Fibroblast of skin of right quadriceps (primary cell): ENCODE measurements around the gene SOX21.
A peak's percentile ranks its signal among the peaks of the same experiment; 100 is the strongest.

Source experiments
- DNase-seq: peaks from one replicate; pipeline ENCODE4 v3.0.0-alpha.2; 2013

Gene SOX21

DNA sequence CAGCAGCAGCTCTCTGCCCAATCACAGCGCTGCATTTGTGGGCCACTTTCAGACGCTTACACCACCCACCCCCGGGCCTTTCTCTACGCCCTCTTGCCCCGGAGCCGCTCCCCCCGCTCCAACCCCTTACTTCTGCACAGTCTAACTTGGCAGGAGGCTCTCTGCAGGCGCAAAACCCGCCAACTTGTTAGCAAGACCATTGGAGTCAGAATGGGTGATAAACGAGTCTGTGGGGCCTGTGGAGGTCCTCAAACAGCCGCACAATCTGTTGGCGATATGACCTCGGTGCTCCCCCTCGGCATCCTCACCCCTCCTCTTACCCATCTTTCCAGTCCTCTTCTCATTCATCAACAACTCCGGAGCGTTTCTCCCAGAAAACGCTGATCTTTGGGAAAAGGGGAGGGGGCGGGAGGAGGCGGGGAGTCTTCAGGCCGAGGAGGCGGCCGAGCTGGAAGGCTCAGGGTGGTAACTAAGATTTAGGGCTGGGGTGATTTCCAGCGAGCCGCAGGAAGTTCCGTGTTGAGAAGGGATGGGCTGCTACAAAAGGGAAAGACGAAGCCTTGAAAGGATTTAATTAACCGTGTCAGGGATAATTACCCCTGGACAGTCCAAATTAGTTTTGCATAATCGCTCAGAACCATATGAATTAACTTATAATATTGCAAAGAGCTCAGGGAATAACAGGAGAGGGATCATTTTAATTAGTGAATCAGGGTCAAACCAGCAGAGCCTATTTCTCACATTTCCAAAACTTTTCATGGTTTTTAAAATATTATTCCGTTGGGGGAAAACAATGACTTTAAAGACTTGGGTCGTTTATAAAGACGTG is 4.1 kb downstream of the SOX21 start:
- DNase-seq: no peak

DNA sequence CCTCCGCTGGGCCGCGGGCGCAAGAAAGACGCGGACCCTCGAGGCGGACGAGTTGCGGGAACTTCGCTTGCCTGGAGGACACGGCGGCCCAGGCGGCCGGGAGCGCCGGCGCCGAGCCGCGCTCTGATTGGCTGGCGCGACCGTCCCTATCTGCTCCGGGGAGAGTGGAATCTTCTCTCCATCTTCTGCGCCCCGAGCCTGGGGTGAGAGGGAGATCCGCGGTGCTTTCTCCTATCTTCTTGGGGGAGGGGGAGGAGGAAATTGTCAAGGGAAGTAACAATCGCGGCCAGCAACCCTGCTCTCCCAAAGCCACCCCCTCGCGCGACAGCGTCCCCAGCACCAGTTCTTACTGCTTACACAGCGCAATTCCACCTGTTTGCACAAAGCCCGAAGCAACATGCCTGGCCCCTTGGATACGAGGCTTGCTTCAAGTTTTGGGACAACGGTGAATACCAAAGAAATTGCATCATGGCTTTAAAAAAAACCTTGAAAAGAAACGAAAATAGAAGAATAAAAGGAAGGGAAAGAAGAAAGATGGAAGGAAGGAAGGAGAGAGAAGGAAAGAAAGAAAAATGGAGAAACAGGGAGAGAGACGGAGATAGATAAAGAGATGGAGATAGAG is 4.8 kb downstream of the SOX21 start:
- no peak for DNase-seq

- no peak for DNase-seq
Measured at GRCh38 chr13:94706843-94707399, 5.4 kb downstream of the SOX21 start.

- DNase-seq: no peak
Measured at GRCh38 chr13:94706101-94706842, 6.1 kb downstream of the SOX21 start.

DNA sequence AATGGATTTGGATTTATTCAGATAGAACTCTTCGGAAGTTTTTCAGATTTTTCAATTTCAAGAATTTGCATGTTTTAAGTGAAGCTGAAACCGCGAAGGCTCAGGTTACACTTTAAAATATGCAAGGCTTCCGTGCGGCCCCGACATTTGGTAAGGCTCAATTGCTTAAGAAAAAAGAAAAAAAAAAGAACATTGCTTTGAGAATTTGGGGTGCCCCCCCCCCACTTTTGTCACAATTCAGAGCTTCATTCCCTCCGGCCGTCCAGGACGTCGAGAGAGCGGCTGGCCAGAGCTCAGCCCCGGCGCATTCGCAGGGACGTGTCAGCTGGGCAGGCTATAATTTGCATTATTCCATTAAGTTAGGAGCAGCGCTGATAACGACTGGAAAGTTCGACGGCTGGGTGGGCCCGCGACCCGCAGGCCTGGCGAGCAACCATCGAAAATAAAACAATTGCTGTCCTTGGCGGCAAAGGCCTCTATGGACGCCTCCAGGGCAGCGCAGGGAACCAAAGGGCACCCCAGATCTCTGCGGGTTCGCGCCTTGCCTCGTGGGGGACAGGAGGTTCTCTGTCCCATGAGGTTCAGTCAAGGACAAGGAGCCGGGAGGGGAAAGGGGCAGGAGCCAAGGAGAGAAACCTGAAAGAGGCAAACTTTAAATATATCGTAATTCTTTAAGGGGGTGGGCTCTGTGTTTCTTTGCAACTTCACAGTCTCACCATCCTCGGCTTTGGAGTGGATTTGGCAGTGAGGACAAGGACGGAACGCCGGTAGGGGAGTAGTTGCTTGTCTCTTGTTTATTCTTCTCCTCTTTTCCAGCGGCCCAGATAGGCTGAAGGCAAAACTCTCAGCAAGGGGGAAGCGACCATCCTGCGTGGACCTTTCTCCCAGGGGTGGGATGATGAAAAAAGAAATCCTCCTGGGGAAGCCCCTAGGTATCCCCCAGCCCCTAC is 7.0 kb downstream of the SOX21 start:
- peak; percentile 40 for DNase-seq

- no peak for DNase-seq
Measured at GRCh38 chr13:94704377-94705080, 7.8 kb downstream of the SOX21 start.

- no peak for DNase-seq
Measured at GRCh38 chr13:94703721-94704314, 8.5 kb downstream of the SOX21 start.

DNA sequence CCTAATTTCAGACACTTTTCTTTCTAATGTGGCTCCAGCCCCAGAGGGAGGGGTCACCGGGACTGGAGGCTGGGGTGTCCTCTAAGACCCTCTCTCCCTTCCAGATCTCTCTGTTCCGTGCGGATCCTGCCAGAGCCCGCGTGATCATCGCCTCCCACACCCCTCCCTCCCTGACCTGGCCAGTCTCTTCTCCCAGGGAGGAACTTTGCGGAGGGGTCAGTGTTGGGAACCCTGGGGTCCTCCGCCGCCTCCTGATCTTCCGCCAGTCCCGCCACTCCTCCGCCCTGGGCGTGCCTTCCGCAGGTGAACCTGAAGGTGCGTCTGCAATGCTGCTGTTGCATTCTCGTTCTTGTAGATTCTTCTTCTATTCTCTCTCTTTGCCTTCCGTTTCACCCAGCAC is 9.1 kb downstream of the SOX21 start:
- DNase-seq: no peak

DNA sequence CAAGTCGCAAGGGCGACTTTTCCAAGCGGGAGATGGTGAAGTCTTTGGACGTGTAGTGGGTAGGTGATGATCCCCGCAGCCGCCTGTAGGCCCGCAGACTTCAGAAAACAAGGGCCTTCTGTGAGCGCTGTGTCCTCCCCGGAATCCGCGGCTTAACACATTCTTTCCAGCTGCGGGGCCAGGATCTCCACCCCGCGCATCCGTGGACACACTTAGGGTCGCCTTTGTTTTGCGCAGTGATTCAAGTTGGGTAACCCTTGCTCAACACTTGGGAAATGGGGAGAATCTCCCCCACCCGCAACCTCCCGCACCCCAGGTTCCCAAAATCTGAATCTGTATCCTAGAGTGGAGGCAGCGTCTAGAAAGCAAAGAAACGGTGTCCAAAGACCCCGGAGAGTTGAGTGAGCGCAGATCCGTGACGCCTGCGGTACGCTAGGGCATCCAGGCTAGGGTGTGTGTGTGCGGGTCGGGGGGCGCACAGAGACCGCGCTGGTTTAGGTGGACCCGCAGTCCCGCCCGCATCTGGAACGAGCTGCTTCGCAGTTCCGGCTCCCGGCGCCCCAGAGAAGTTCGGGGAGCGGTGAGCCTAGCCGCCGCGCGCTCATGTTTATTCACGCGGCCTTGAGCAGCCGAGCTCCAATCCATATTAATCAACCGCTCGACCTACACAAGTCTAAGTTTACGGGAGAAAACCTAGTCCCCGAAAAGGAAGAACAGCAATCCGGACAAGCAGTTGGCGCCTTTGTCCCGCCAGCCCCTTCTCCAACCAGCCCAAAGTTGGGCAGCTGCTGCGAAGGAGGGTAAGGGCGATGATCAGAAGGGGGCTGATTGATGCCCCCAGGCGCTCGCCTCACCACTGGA is 9.9 kb downstream of the SOX21 start:
- DNase-seq: no peak

DNA sequence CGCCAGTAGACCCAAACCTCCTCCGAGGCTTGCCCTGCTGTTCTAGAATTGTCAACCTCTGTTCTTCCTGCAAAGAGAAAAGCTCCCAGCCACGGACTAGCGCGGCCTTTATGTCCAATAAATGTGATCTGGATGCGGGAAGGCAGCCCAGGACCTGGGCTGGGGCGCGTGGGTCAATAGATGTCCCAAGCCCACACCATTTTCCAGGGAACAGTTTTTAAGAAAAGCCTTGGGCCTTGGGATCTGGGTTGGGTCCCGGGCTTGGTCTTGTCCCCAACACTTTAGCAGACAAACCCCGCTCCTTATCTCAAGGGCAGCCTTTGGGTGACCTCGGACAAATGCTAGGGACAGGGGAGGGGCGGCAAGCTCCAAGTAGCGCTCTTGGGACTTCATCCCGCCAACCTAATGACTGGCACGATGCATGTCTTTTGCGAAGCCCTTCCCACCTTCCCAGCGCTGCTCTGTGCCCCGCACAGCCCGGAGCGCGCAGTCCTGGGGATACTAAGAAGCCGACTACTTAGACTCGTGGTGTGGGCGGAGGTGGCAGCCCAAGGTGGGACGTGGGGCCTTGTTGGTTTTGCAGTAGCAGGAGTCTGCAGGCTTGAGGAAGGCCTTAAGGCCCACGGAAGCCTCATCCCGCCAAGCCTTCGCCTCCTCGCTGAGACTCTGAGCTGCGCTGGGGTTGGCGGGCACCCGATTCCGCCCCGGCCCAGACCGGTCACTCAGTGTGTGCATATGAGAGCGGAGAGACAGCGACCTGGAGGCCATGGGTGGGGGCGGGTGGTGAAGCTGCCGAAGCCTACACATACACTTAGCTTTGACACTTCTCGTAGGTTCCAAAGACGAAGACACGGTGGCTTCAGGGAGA is 10.8 kb downstream of the SOX21 start:
- no peak for DNase-seq

DNA sequence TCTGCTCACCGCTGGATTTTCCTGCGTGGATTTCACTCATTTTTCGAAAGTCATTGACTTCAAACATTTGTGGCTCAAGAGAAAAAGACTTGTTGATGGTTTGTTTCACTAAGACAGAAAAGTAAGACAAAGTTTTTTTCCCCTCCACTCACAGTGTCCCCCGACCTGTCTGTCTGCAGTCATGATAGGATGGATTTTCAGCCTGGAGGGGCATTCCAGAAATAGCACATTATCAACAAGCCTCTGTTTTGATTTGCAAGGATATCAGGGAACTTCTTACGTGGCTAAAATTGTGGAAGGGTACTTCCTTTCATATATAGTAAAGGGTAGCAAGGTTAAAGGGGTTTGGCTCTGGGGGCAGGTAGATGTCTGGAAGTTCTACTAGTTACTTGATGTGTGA is 11.8 kb downstream of the SOX21 start:
- DNase-seq: no peak

GRCh38 chr13:94700051-94700535 is 12.3 kb downstream of the SOX21 start:
- no peak for DNase-seq

DNA sequence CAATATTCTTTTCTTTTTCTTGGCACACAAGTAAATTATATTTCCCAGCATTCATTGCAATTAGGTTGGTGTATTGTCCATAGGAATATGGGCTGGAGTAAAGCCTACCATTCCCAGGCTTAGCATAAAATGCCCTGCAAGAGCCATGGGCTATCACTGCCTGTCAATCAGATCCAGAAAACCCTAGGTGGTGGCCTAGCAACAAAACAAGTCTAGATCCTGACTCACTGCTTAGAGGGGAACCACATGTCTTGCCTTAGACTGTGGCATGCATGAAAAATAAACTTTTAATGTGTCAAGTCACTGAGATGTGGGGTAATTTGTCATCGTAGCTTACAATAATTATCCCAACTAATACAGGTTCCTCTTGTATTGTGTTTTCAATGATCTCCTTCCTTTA is 16.2 kb downstream of the SOX21 start:
- no peak for DNase-seq

- DNase-seq: no peak
Measured at GRCh38 chr13:94692030-94692429, 20.3 kb downstream of the SOX21 start.

DNA sequence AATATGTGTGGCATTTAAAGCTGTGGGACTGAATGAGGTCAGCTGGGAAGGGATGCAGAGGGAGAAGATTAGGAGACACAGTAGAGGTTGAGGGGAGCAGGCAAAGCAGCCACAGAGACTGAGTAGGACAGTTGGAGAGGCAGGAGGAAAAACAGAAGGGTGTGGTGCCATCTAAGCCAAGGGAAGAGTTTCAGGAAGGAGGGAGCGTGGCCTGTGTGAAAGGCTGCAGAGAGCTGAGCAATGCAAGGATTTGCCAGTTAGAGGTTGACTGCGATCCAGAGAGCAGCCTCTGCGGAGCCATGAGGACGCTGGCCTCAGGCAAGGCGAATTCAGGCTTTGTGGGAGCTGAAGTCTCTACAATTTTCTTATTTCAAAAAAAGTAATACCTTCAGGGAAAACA is 28.9 kb downstream of the SOX21 start:
- DNase-seq: no peak

DNA sequence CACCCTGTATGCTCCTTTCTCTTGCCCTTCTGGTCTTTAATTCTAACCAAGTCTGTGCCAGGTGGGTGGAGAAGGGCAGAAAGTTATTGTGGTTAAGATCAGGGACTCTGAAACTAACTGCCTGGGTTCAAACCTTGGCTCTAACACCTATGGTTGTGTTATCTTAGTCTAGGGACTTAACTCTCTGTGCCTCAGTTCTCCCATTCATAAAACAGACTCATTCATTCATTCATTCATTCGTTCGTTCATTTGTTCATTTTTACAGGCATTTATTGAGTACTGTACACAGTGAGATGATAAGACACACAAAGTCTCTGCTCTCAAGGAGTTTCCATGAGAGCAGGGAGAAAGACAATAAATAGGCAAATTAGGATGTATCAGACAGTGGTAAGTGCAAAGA is 30.1 kb downstream of the SOX21 start:
- no peak for DNase-seq

DNA sequence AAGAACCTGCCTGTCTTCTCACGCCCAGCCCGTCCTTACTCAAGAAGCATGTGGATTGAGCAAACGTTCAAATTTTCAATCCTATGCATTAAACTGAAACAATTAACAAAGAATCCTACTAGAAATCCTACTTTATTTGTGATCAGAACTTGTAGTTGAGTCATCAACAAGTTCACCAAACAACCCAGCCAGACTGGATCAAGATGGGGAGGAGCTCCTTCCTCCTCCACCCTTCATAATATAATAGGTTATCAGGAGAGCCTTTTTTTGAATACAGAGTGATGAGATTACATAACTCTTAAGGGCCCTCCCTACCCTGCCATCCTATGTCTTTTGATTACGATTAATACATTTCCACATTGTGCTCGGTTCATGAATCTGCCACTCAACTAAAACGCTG is 32.7 kb downstream of the SOX21 start:
- no peak for DNase-seq

DNA sequence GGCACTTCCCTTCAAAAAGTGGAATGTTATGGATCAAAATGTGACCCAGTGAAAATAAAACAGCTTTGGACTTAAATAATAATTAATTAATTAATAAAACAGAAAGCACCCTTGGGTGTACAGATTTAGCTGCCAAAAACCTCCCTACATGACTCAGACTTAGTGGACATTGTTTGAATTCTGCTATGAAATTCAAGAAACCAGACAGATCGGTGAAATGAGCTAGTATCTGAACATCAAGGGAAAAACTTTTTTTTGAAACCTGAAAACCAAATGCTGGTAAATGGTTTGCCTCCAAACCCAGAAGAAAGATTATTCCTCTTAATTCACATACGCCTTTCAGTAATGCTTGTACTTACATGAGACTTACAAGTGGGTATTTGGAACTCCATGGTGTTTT is 33.5 kb downstream of the SOX21 start:
- no peak for DNase-seq

- no peak for DNase-seq
Measured at GRCh38 chr13:94677799-94678198, 34.5 kb downstream of the SOX21 start.
